Activated naive CD8-positive, alpha-beta T cell (primary cell): ENCODE data around the gene CCND1.
A peak's percentile ranks its signal among the peaks of the same experiment; 100 is the strongest.
"Not testable (repeated sequence)": the region's sequence is repeated elsewhere in the genome, so short reads cannot be mapped to it uniquely, and the experiment has no call there.

Source experiments
- H3K27ac Mint-ChIP-seq: one replicate; pipeline ENCODE4 v1.8.0; 2021; ENCODE audit warnings: mixed read lengths
- H3K27me3 Mint-ChIP-seq: one replicate; pipeline ENCODE4 v1.8.0; 2021; ENCODE audit warnings: mixed read lengths
- H3K36me3 Mint-ChIP-seq: one replicate; pipeline ENCODE4 v1.8.0; 2021; ENCODE audit warnings: mixed read lengths
- H3K4me1 Mint-ChIP-seq: one replicate; pipeline ENCODE4 v1.8.0; 2021; ENCODE audit warnings: low read depth, mixed read lengths
- H3K4me3 Mint-ChIP-seq: one replicate; pipeline ENCODE4 v1.8.0; 2021; ENCODE audit warnings: mild to moderate bottlenecking, mixed read lengths
- H3K9me3 Mint-ChIP-seq: one replicate; pipeline ENCODE4 v1.8.0; 2021; ENCODE audit warnings: low read depth, mixed read lengths

CCND1 gene

GRCh38 chr11:69674267-69674885 lies 33.4 kb downstream of the CCND1 start:
- H3K4me1 Mint-ChIP-seq = peaks cover 33% of the 10 kb centered on the region
- peak overlapping the region; percentile 84 for H3K27ac Mint-ChIP-seq
- no peaks in the 10 kb centered on the region for H3K9me3 Mint-ChIP-seq
- H3K36me3 Mint-ChIP-seq = no peaks in the 10 kb centered on the region
- no peaks in the 10 kb centered on the region for H3K27me3 Mint-ChIP-seq
- H3K4me3 Mint-ChIP-seq = peak overlapping the region; percentile 97

GRCh38 chr11:69674886-69675714 lies 34.1 kb downstream of the CCND1 start, which contains the start of gene LTO1:
Gene LTO1, minus strand, starts transcription at chr11:69675353. Its CDS starts 114 bp downstream, at chr11:69675239.
- Mint-ChIP-seq H3K4me3 (peak within 1 kb of the TSS; percentile 97), H3K27me3 (no peaks in the 10 kb centered on the region), H3K9me3 (no peaks in the 10 kb centered on the region), H3K4me1 (peaks cover 32% of the 10 kb centered on the region), H3K27ac (peak within 1 kb of the TSS; percentile 93), H3K36me3 (no peaks in the 10 kb centered on the region)

- Mint-ChIP-seq H3K4me3 (no peak overlapping the region), H3K27me3 (no peaks in the 10 kb centered on the region), H3K27ac (no peak overlapping the region), H3K4me1 (peaks cover 18% of the 10 kb centered on the region), H3K36me3 (no peaks in the 10 kb centered on the region), H3K9me3 (no peaks in the 10 kb centered on the region)
Measured at GRCh38 chr11:69677749-69678148, 36.8 kb downstream of the CCND1 start.

GRCh38 chr11:69680688-69681087 lies 39.7 kb downstream of the CCND1 start:
- Mint-ChIP-seq H3K4me1 (peaks cover 3% of the 10 kb centered on the region), H3K9me3 (no peaks in the 10 kb centered on the region), H3K27me3 (no peaks in the 10 kb centered on the region), H3K4me3 (no peak overlapping the region), H3K27ac (no peak overlapping the region), H3K36me3 (no peaks in the 10 kb centered on the region)

- Mint-ChIP-seq H3K27ac (peak overlapping the region; percentile 16), H3K4me3 (no peak overlapping the region), H3K9me3 (no peaks in the 10 kb centered on the region), H3K27me3 (peaks cover 1% of the 10 kb centered on the region), H3K4me1 (peaks cover 3% of the 10 kb centered on the region), H3K36me3 (no peaks in the 10 kb centered on the region)
Measured at GRCh38 chr11:69682221-69682620, 41.3 kb downstream of the CCND1 start.

GRCh38 chr11:69682681-69683326 lies 41.8 kb downstream of the CCND1 start:
- Mint-ChIP-seq H3K27me3 (peaks cover 4% of the 10 kb centered on the region), H3K9me3 (no peaks in the 10 kb centered on the region), H3K4me1 (peaks cover 3% of the 10 kb centered on the region), H3K36me3 (no peaks in the 10 kb centered on the region), H3K27ac (no peak overlapping the region), H3K4me3 (no peak overlapping the region)

GRCh38 chr11:69683764-69684333 lies 42.9 kb downstream of the CCND1 start:
- Mint-ChIP-seq H3K27me3 (peaks cover 6% of the 10 kb centered on the region), H3K9me3 (no peaks in the 10 kb centered on the region), H3K4me3 (no peak overlapping the region), H3K36me3 (no peaks in the 10 kb centered on the region), H3K4me1 (peaks cover 3% of the 10 kb centered on the region), H3K27ac (no peak overlapping the region)

GRCh38 chr11:69684651-69685050 lies 43.7 kb downstream of the CCND1 start:
- peaks cover 6% of the 10 kb centered on the region for H3K27me3 Mint-ChIP-seq
- H3K4me1 Mint-ChIP-seq = peaks cover 3% of the 10 kb centered on the region
- no peak overlapping the region for H3K4me3 Mint-ChIP-seq
- no peaks in the 10 kb centered on the region for H3K36me3 Mint-ChIP-seq
- no peaks in the 10 kb centered on the region for H3K9me3 Mint-ChIP-seq
- H3K27ac Mint-ChIP-seq = no peak overlapping the region

GRCh38 chr11:69685348-69685747 lies 44.4 kb downstream of the CCND1 start:
- Mint-ChIP-seq H3K4me3 (no peak overlapping the region), H3K27ac (no peak overlapping the region), H3K9me3 (no peaks in the 10 kb centered on the region), H3K36me3 (no peaks in the 10 kb centered on the region), H3K27me3 (peaks cover 9% of the 10 kb centered on the region), H3K4me1 (peaks cover 3% of the 10 kb centered on the region)

GRCh38 chr11:69686452-69686851 lies 45.5 kb downstream of the CCND1 start:
- no peaks in the 10 kb centered on the region for H3K9me3 Mint-ChIP-seq
- H3K27ac Mint-ChIP-seq = no peak overlapping the region
- H3K4me3 Mint-ChIP-seq = no peak overlapping the region
- peaks cover 14% of the 10 kb centered on the region for H3K27me3 Mint-ChIP-seq
- H3K36me3 Mint-ChIP-seq = no peaks in the 10 kb centered on the region
- H3K4me1 Mint-ChIP-seq = peaks cover 3% of the 10 kb centered on the region

GRCh38 chr11:69686856-69687255 lies 45.9 kb downstream of the CCND1 start:
- no peak overlapping the region for H3K27ac Mint-ChIP-seq
- H3K27me3 Mint-ChIP-seq = peaks cover 14% of the 10 kb centered on the region
- no peak overlapping the region for H3K4me3 Mint-ChIP-seq
- H3K9me3 Mint-ChIP-seq = no peaks in the 10 kb centered on the region
- H3K36me3 Mint-ChIP-seq = no peaks in the 10 kb centered on the region
- H3K4me1 Mint-ChIP-seq = peaks cover 3% of the 10 kb centered on the region

GRCh38 chr11:69687969-69688771 lies 47.2 kb downstream of the CCND1 start:
- H3K27ac Mint-ChIP-seq, H3K4me3 Mint-ChIP-seq, H3K4me1 Mint-ChIP-seq, H3K36me3 Mint-ChIP-seq, H3K9me3 Mint-ChIP-seq: not testable (repeated sequence)
- H3K27me3 Mint-ChIP-seq = peaks cover 21% of the 10 kb centered on the region

GRCh38 chr11:69689484-69690319 lies 48.7 kb downstream of the CCND1 start:
- Mint-ChIP-seq H3K27me3 (peaks cover 26% of the 10 kb centered on the region), H3K27ac (no peak overlapping the region), H3K36me3 (no peaks in the 10 kb centered on the region), H3K9me3 (no peaks in the 10 kb centered on the region), H3K4me1 (peaks cover 3% of the 10 kb centered on the region), H3K4me3 (no peak overlapping the region)

- Mint-ChIP-seq H3K4me1 (no peaks in the 10 kb centered on the region), H3K36me3 (no peaks in the 10 kb centered on the region), H3K9me3 (no peaks in the 10 kb centered on the region), H3K4me3 (no peak overlapping the region), H3K27ac (no peak overlapping the region), H3K27me3 (peaks cover 30% of the 10 kb centered on the region)
Measured at GRCh38 chr11:69691463-69691862, 50.5 kb downstream of the CCND1 start.
